RWPE2 (cell line): ENCODE data around the gene EFCAB7.
A peak's percentile ranks its signal among the peaks of the same experiment; 100 is the strongest.

Experiments
- ATAC-seq: fragments of 200-7000 bp; cut with Tn5 transposase; 3 replicates; pipeline ENCODE4 v1.9.1; 2021; ENCODE audit warnings: low read depth
- DNase-seq: peaks from one replicate; pipeline ENCODE4 v3.0.0-alpha.2; 2020; ENCODE audit warnings: low spot score
- H3K27ac ChIP-seq: fragments of 450-650 bp; 2 replicates; pipeline ENCODE4 v1.5.1; 2017; ENCODE audit warnings: mild to moderate bottlenecking; ENCODE audit not compliant: poor library complexity, severe bottlenecking
- H3K27me3 ChIP-seq: fragments of 250-450 bp; sonication (Bioruptor Pico); 2 replicates; pipeline ENCODE4 v1.5.1; 2021; ENCODE audit warnings: mild to moderate bottlenecking, moderate library complexity; ENCODE audit not compliant: insufficient read depth, poor library complexity, severe bottlenecking
- H3K36me3 ChIP-seq: fragments of 250-450 bp; sonication (Bioruptor Pico); 2 replicates; pipeline ENCODE4 v1.5.1; 2020; ENCODE audit warnings: low read depth, mild to moderate bottlenecking, moderate library complexity
- H3K4me1 ChIP-seq: fragments of 250-450 bp; sonication (Bioruptor Pico); 2 replicates; pipeline ENCODE4 v1.5.1; 2021; ENCODE audit warnings: mild to moderate bottlenecking, moderate library complexity; ENCODE audit not compliant: insufficient read depth, poor library complexity, severe bottlenecking
- H3K4me3 ChIP-seq: fragments of 250-450 bp; sonication (Bioruptor Pico); 2 replicates; pipeline ENCODE4 v1.5.1; 2021; ENCODE audit warnings: mild to moderate bottlenecking, moderate library complexity; ENCODE audit not compliant: severe bottlenecking
- H3K9me3 ChIP-seq: fragments of 250-450 bp; sonication (Bioruptor Pico); 2 replicates; pipeline ENCODE4 v1.5.1; 2021; ENCODE audit warnings: mild to moderate bottlenecking, moderate library complexity; ENCODE audit not compliant: severe bottlenecking
- CTCF ChIP-seq: fragments of 450-650 bp; IDR thresholded peaks from one replicate; pipeline ENCODE4 v1.5.1; 2017; ENCODE audit warnings: mild to moderate bottlenecking, moderate library complexity; ENCODE audit not compliant: poor library complexity, severe bottlenecking

The EFCAB7 gene

DNA sequence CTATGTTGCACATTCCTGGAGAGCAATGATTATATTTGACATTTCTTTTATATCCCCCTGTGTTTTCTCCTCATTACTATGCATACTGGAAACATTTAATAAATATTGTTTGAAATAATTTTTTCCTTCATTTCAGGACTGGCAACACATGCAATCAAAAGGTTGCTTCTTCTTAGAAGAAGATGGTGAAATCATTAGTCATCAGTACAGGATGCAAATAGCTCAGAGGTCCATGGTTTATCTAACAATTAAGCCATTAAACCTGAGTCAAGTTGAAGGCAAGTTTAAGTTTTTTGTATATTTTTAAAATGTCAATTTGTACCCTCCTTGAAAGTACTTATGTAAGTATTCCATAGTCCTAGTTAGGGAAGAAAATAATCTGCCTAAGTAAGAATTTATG is 22.5 kb downstream of the EFCAB7 start:
- no peaks in the 10 kb centered on the region; the same call in 1 of the 2 replicates for H3K36me3 ChIP-seq
- no peaks in the 10 kb centered on the region for H3K9me3 ChIP-seq
- no peak for TF ChIP-seq CTCF
- H3K4me1 ChIP-seq, result peaks cover 22% of the 10 kb centered on the region
- H3K27me3 ChIP-seq, result no peaks in the 10 kb centered on the region
- H3K4me3 ChIP-seq, result no peak overlapping the region
- no peak for DNase-seq
- H3K27ac ChIP-seq, result no peak overlapping the region
- ATAC-seq, result 0 out of 3 replicates have a peak, but pooled peaks have one; percentile 52

DNA sequence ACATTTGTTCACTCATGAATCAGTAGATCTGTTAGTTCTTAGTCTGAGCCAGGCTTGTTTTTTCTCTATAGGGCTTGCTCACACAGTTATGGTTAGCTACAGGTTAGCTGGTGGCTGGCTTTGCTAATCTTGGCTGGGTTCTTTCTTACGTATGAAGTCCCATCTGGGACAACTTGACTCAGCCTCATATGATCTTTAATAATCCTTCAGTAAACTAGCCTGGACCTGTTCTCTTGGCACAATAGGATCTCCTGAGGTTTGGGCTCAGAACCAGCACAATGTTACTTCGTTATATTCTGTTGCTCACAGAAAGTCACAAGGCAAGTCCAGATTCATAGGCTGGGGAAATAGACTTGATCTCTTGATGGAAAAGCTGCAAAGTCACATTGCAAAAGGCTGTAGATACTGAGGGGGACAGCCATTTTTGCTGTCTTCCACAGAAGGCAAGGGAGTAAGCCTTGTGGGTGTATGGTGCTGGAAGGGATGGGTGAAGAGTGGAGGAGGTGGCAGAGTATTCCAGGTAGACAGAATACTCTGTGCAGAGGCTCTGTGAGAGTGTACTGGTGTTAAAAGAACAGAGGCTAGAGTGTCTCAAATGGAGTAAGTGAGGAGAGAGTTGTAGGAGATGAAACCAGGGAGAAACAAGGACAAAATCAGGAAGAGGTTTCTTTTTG is 24.4 kb downstream of the EFCAB7 start:
- Histone ChIP-seq H3K27ac (peak overlapping the region; percentile 28), H3K9me3 (no peaks in the 10 kb centered on the region)
- no peak for TF ChIP-seq CTCF

GRCh38 chr1:63548303-63548702 is 25.0 kb downstream of the EFCAB7 start:
- no peaks in the 10 kb centered on the region; the same call in 1 of the 2 replicates for H3K36me3 ChIP-seq
- peak overlapping the region; percentile 28 for H3K27ac ChIP-seq
- H3K27me3 ChIP-seq, result no peaks in the 10 kb centered on the region
- peaks cover 22% of the 10 kb centered on the region for H3K4me1 ChIP-seq
- no peak for ATAC-seq
- no peaks in the 10 kb centered on the region for H3K9me3 ChIP-seq
- DNase-seq, result no peak
- H3K4me3 ChIP-seq, result no peak overlapping the region
- no peak for TF ChIP-seq CTCF

More for the DNA sequence above, 24.4 kb downstream of the EFCAB7 start:
- DNase-seq (no peak), ATAC-seq (peak; percentile 92)
- H3K36me3 ChIP-seq, result no peaks in the 10 kb centered on the region; the same call in 1 of the 2 replicates
- no peak overlapping the region for H3K4me3 ChIP-seq
- H3K4me1 ChIP-seq, result peaks cover 22% of the 10 kb centered on the region
- no peaks in the 10 kb centered on the region for H3K27me3 ChIP-seq

- H3K36me3 ChIP-seq, result no peaks in the 10 kb centered on the region; the same call in 1 of the 2 replicates
- no peak for TF ChIP-seq CTCF
- no peaks in the 10 kb centered on the region for H3K27me3 ChIP-seq
- H3K27ac ChIP-seq, result no peak overlapping the region
- peaks cover 22% of the 10 kb centered on the region for H3K4me1 ChIP-seq
- DNase-seq (no peak), ATAC-seq (no peak)
- no peak overlapping the region for H3K4me3 ChIP-seq
- no peaks in the 10 kb centered on the region for H3K9me3 ChIP-seq
Observed at GRCh38 chr1:63548877-63549276, 25.6 kb downstream of the EFCAB7 start.

GRCh38 chr1:63555480-63555879 is 32.2 kb downstream of the EFCAB7 start:
- H3K36me3 ChIP-seq, result peaks cover 6% of the 10 kb centered on the region; the same call in 1 of the 2 replicates
- no peaks in the 10 kb centered on the region for H3K9me3 ChIP-seq
- no peak overlapping the region for H3K27ac ChIP-seq
- no peaks in the 10 kb centered on the region for H3K4me1 ChIP-seq
- ATAC-seq (no peak), DNase-seq (no peak)
- no peaks in the 10 kb centered on the region for H3K27me3 ChIP-seq
- no peak overlapping the region for H3K4me3 ChIP-seq
- no peak for TF ChIP-seq CTCF
